ENCODE measurements around the gene C1QTNF9B.

C1QTNF9B gene

DNA sequence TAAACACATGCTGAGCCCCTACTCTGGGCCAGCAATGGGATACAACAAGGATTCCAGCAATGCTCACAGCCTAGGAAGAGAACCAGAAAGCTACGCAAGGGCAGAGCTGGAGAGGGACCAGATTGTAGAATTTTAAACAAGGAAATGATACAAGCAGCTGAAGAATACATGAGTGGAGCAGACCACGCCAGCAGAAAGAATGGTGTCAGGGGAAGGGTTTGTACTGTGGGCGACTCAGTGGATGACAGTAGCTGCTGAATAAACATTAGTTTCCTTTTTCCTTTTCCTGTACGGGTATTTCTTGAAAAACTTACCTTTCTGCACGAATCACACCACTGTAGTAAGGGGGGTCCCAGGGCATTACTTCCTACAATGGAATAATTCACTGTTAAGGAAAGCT lies 38.8 kb downstream of the C1QTNF9B start:
- DNase-seq (ENCODE audit: low spot score), result no peak

DNA sequence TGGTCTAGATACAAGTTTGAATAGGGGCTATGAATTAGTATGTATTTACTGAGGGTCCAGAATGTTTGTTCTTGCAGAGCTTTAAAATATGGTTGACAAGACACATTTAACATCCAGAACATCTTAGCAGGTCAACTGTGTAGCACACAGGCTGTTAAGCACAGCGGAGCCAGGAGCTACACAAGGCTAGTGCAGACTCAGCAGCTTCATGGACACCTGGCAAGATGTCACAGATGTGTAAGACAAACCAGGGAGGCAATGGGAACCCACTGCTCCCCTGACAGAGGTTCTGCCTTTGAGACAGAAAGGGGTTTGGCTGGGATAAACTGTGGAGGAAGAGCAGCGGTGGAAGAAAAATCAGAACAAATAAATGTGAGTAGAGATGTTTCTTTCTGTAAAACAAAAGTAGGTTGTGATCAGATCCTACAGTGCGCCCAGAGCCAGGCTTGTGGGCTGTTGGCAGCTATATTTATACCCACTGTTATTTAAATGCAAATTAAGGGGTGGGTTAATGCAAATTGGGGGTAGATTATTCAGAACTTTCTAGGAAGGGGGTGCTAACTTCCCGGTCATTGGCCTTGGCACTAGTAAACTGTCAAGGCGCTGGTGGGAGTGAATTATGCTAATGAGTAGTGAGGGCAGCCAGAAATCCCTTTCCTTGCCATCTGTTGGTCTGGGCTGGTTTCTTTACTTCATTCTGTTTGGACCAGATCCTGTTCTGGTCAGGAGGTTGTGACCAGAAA lies 41.1 kb downstream of the C1QTNF9B start:
- DNase-seq (ENCODE audit: low spot score), result no peak

DNA sequence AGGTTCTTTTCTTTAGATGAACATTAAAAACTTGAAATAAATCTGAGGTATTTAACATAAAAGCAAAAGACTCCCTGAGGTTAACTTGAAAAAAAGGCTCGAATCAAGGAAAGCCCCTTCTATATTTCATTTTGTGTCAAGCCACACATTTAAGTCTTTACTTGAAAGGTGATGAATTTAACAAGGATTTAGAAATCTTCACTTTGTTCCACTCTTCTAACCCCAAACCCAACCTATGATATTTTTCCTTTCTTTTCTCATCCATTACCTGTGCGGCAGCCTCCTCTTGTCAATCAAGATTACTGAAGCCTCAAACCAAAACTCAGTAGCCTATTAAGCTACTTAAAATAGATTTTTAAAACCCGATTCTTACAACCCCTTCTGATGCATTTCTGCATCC lies 41.9 kb downstream of the C1QTNF9B start:
- DNase-seq (ENCODE audit: low spot score), result no peak

DNA sequence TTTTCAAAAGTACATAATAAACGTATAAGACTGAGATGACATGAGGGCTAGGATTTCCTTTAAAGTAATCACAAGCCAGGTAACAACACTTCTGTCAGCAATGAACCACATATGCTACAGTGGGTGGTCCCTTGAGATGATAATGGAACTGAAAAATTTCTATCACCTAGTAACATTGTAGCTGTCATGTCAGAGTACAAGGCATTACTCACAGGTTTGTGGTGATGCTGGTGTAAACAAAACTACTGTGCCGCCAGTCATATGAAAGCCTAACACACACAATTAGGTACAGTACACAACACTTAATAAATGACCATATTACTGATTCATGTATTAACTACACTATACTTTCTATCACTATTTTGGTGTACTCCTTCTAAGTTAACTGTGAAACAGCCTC lies 45.0 kb downstream of the C1QTNF9B start:
- DNase-seq (ENCODE audit: low spot score), result no peak

DNA sequence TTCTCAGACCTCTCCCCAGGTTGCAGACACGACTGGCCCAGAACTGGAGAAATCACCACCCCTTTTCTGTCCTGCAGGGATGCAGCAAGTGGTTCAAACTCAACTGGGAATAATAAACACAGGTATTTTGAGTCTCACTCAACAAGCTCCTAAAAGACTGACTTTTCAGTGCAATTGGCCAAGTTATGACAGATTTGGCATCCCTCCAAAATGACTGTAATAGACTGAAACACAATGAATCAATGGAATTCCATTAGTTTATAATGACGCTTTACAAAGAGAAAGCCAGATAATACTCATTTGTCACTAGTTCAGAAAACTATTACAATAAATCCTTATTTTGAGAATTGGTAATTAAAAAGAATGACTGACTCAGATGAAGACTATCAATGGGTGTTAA lies 46.2 kb downstream of the C1QTNF9B start:
- DNase-seq (ENCODE audit: low spot score), result no peak

DNA sequence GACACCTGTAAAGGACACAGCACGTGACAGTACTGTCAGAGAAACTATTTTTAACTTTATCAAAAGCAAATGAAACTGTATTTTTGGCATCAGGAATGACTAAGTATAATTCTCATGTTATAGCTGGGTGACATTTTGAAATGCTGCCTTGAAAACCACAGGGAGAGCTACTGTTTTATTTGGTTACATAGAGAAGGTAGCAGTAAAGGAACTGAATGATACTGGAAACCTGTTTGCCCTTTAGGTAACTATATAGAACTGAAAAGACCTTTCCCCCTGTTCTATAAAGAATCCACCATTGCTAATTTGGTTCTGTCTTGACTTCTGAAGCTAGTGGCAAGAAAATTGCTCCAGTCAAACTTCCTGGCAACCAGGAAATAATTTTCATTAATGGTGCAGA lies 47.2 kb downstream of the C1QTNF9B start:
- no peak for DNase-seq (ENCODE audit: low spot score)

DNA sequence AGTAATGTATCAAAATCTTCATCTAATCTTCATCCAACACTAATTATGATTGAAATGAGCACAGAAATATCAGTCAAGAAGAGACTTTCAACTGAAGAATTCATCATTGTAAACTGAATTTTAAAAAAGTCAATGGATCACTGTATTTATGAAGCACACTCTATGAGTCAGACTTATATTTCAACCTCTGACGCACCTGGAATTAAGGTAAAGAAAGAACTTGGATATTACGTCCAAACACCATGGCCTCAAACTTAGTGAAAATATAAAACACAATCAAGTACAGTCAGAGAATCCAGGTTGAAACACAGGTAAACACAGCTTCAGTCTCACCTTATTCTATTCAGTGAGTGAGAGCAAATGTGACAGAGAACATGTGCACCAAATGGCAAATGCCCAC lies 47.6 kb downstream of the C1QTNF9B start:
- DNase-seq (ENCODE audit: low spot score), result no peak

DNA sequence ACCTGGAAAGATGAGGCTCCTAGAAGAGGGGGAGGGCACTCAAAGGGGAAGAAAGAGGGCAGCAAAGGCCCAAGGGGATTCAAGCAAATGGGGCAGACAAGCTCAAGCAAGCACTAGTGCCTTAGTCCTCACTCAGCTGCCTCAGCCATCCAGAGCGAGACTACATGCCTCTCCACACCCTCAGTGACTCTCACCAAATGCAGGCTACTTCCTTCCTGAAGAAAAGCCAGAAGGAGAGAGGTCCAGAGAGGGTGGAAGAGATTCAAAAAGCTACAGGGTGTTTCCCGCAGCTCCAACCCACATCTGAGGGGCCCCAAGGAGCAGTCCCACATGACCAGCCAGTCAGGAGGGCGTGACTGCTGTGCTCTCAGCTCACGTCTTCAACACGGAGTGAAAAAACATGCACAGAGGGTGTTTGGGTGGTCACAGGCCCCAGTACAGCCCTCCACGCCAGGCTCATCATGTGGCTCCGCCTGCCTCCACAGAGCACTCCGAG lies 48.6 kb downstream of the C1QTNF9B start:
- DNase-seq (ENCODE audit: low spot score), result no peak

DNA sequence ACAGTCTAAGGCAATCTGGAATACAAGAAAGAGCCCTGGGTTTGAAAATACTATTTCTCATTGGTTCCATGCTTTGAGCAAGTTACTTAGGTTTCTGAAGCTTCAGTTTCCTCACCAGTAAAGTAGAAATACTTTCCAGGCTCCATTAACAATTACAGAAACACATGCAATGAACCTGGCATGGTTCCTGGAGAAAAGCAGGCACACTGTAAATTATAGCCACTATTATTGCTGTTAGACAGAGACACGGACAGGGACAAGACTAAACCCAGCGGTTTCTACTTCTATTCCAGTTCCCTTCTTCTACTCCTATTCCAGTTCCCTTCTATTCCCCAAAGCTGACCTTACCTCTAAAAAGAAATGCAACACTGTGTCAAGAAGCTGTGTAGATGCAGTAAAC lies 49.3 kb downstream of the C1QTNF9B start:
- no peak for DNase-seq (ENCODE audit: low spot score)

DNA sequence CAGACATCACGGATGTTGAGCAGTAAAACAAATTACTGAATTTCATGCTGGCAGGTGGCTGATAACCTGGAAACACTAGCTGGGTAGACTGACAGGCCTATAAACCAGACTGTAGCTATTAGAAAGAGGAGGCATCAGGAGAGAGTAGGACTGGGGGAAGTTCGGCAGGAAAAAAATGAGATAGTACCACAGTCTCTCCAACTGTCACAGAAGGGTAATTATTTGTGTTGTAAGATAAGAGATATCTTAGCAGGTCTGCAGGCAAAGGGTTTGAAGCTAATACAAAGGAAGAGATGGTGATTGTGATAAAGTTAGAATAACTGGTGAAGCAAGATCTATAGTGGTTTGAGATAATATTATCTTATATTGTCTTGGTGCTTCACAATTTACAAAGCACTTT lies 49.8 kb downstream of the C1QTNF9B start:
- DNase-seq (ENCODE audit: low spot score), result no peak

DNA sequence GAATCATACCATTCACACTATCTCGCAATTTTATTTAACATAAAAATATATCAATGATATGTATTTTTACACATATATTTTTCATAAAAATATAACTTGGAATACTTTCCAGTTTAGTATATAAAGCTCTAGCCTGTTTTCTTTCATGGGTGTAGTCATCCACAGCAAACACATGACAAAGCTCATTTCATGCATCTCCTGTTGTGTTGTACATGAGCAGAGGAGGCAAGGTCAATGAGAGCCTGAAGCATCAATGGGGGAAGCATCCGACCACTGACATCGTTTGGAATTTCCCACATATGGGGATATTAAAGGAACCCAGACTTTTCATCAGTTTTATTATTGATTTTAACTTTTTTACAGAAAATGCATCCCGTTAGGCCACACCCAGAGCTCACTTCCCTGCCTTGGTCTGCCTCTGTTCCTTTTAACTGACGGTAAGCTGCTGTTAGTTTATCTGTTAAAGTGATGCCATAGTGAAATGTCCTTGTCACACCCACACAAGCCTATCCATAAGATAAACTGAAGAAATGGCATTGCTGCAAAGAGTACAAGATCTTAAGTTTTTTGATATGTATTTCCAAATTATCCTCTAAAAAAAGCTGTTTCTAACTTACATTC lies 52.1 kb downstream of the C1QTNF9B start:
- DNase-seq (ENCODE audit: low spot score), result no peak

DNA sequence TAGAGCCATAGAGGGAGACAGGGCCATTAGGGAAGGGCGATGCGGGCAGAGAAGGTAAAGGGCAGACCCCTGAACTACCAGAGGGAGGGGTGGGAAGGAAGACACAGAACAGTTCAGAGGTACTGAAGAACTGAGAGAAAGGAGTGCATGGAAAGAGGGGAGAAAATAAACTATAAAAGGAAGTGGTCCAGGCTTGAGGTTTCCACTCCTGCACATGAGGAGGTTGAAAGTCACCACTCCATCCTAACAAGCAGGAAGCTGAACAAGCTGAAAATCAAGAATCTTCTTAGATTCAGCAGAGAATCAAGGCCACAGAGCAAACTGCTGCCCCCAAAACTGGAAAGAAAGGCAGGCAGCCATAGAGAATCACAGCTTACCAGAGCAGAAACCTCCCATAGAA lies 53.2 kb downstream of the C1QTNF9B start:
- DNase-seq (ENCODE audit: low spot score), result no peak

DNA sequence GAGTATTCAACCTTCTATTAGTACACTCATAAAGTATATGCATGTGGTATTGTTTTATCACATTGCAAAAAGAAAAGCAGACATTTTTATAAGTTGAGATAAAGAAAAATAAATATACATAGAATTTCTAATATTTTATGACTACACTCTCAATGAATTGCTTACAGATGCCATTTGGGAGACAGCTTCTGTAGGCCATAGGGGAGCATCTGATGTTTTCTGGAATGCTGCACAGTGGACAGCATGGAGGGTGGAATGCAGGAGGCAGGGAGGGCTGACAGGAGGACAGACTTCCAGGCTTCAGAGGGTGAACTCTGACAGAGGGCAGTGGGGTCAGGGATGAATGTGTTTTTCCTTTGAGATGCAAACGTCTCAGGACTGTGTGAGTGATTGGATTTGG lies 53.9 kb downstream of the C1QTNF9B start:
- no peak for DNase-seq (ENCODE audit: low spot score)

DNA sequence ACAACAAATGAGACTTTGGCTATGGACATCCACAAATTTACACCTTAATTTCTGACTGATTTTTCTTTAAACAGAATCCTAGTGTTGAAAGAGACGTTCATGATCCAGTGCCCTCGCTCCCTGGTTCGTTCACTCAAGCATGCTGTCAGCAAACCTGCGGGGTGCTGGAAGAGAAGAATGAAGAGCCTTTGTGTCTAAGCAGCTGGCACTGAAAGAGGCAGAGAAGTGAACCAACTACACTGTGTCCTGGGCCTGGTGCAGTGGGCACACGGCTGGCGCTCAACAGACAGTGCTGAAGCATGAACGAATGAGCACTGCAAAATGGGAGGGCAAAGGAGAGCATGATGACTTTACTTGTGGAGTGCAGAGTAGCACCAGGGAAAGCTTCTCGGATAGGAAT lies 54.9 kb downstream of the C1QTNF9B start:
- no peak for DNase-seq (ENCODE audit: low spot score)

Measured in LoVo (cell line).